Activated CD4-positive, CD25-positive, alpha-beta regulatory T cell (primary cell): Measurements from ENCODE around the gene C20orf202.
"Not testable (repeated sequence)": the region's sequence is repeated elsewhere in the genome, so short reads cannot be mapped to it uniquely, and the experiment has no call there.

Experiments used
- DNase-seq, 4 experiments: peaks; one replicate each; lab custom pipeline; 2025; lab: John Stamatoyannopoulos, UW

C20orf202 gene

GRCh38 chr20:1247689-1248088 lies 44.4 kb downstream of the C20orf202 start:
- DNase-seq, result no peak

- not testable (repeated sequence) for DNase-seq
Measured at GRCh38 chr20:1250282-1250681, 47.0 kb downstream of the C20orf202 start.

- DNase-seq, result no peak
Measured at GRCh38 chr20:1252416-1252815, 49.2 kb downstream of the C20orf202 start.

- no peak for DNase-seq
Measured at GRCh38 chr20:1254254-1254653, 51.0 kb downstream of the C20orf202 start.

GRCh38 chr20:1255675-1256074 lies 52.4 kb downstream of the C20orf202 start:
- no peak for DNase-seq
